CD4-positive, CD25-positive, alpha-beta regulatory T cell (primary cell): ENCODE measurements around the gene TAF7L. TPM values are rescaled to one million over a fixed set of nuclear protein-coding genes. Genes with fewer than 3 reads are reported as not detected.

ENCODE experiments used
- ATAC-seq, 2 donors: fragments of 150-1000 bp; cut with Tn5 transposase; one replicate each; pipeline ENCODE4 v1.10.0; 2021; ENCODE audit warnings: low read depth in 2 of 2, moderate number of reproducible peaks in 2 of 2, moderate library complexity in 1 of 2
- DNase-seq, 3 donors: peaks; one replicate each; pipeline versions ENCODE4 v3.0.0 to v3.0.0-alpha.2; 2012 to 2022; ENCODE audit warnings: mixed read lengths in 1 of 3
- H3K27ac ChIP-seq: one replicate; pipeline ENCODE4 v1.7.0; 2013; ENCODE audit warnings: mild to moderate bottlenecking, low read length; ENCODE audit not compliant: insufficient read depth, poor library complexity, severe bottlenecking
- H3K27me3 ChIP-seq: one replicate; pipeline ENCODE4 v1.7.0; 2013; ENCODE audit warnings: low read length; ENCODE audit not compliant: control insufficient read depth, insufficient read depth
- H3K36me3 ChIP-seq: one replicate; pipeline ENCODE4 v1.7.0; 2013; ENCODE audit warnings: mild to moderate bottlenecking, low read length, moderate library complexity; ENCODE audit not compliant: control insufficient read depth, insufficient read depth
- H3K4me1 ChIP-seq: 2 replicates; pipeline ENCODE4 v1.7.0; 2013; ENCODE audit warnings: mild to moderate bottlenecking, low read length; ENCODE audit not compliant: insufficient read depth, control insufficient read depth, poor library complexity, severe bottlenecking
- H3K4me3 ChIP-seq: one replicate; pipeline ENCODE4 v1.7.0; 2013; ENCODE audit warnings: low read depth, mild to moderate bottlenecking, low read length, moderate library complexity
- H3K9me3 ChIP-seq, 2 experiments: 1 replicate in 1 of 2; 2 replicates in 1 of 2; pipeline ENCODE4 v1.7.0; 2013; ENCODE audit warnings: low read length in 2 of 2, mild to moderate bottlenecking in 1 of 2, moderate library complexity in 1 of 2; ENCODE audit not compliant: control insufficient read depth in 2 of 2
- H3K27ac Mint-ChIP-seq, 3 donors: one replicate each; pipeline ENCODE4 v1.8.0; 2020 to 2022; ENCODE audit warnings: mild to moderate bottlenecking in 3 of 3, mixed read lengths in 3 of 3, moderate library complexity in 2 of 3
- H3K27me3 Mint-ChIP-seq: one replicate; pipeline ENCODE4 v1.8.0; 2022; ENCODE audit warnings: mild to moderate bottlenecking, mixed read lengths
- H3K36me3 Mint-ChIP-seq: one replicate; pipeline ENCODE4 v1.8.0; 2020; ENCODE audit warnings: mixed read lengths
- H3K4me1 Mint-ChIP-seq, 4 donors: one replicate each; pipeline ENCODE4 v1.8.0; 2020 to 2022; ENCODE audit warnings: mixed read lengths in 4 of 4, mild to moderate bottlenecking in 1 of 4
- H3K4me3 Mint-ChIP-seq, 4 donors: one replicate each; pipeline ENCODE4 v1.8.0; 2020 to 2022; ENCODE audit warnings: mild to moderate bottlenecking in 4 of 4, mixed read lengths in 4 of 4, moderate library complexity in 3 of 4
- H3K9me3 Mint-ChIP-seq, 7 donors: one replicate each; pipeline ENCODE4 v1.8.0; 2020 to 2022; ENCODE audit warnings: mixed read lengths in 7 of 7, mild to moderate bottlenecking in 3 of 7, moderate library complexity in 2 of 7
- polyA plus RNA-seq, 4 donors: library from polyadenylated mRNA; unstranded; fragments of 300-500 nt; fragmentation: Illumina TruSeq; gene quantifications; one replicate each; pipeline ENCODE4 v1.2.3, GENCODE V29; 2021
- total RNA-seq: library from RNA; stranded (reverse); gene quantifications from one replicate; pipeline ENCODE4 v1.2.3, GENCODE V29; 2022

Gene TAF7L
- total and polyA plus RNA-seq, 5 donors from 2014 or later = not detected

- H3K4me1 ChIP-seq = no peaks in the 10 kb centered on the region
Measured at GRCh38 chrX:101220662-101221260, 70.4 kb downstream of the TAF7L start.

GRCh38 chrX:101219864-101220346, 71.2 kb downstream of the TAF7L start:
- H3K4me3 ChIP-seq = no peak overlapping the region
- Mint-ChIP-seq H3K36me3 (no peaks in the 10 kb centered on the region), H3K27me3 (no peaks in the 10 kb centered on the region), H3K4me3 (peak overlapping the region in 3 of 4 donors; percentile 11 to 93 (median 69)), H3K27ac (peak overlapping the region in 2 of 3 donors; percentile 83 to 88), H3K4me1 (peaks cover 0 to 24% (median 11%) of the 10 kb centered on the region in 4 donors), H3K9me3 (no peaks in the 10 kb centered on the region)
- DNase-seq (no peak), ATAC-seq (peak in 1 of 2 donors; percentile 20)
- H3K27me3 ChIP-seq = no peaks in the 10 kb centered on the region
- no peaks in the 10 kb centered on the region for H3K4me1 ChIP-seq
- H3K27ac ChIP-seq = no peak overlapping the region
- H3K36me3 ChIP-seq = no peaks in the 10 kb centered on the region
- no peaks in the 10 kb centered on the region for H3K9me3 ChIP-seq

More at GRCh38 chrX:101220662-101221260, 70.4 kb downstream of the TAF7L start:
- no peak overlapping the region for H3K4me3 ChIP-seq
- no peaks in the 10 kb centered on the region for H3K27me3 ChIP-seq
- Mint-ChIP-seq H3K27me3 (no peaks in the 10 kb centered on the region), H3K4me3 (peak overlapping the region in 2 of 4 donors; percentile 59 to 87), H3K4me1 (peaks cover 0 to 24% (median 11%) of the 10 kb centered on the region in 4 donors), H3K36me3 (no peaks in the 10 kb centered on the region), H3K9me3 (no peaks in the 10 kb centered on the region), H3K27ac (peak overlapping the region in 2 of 3 donors; percentile 37 to 88)
- ATAC-seq = no peak
- no peaks in the 10 kb centered on the region for H3K9me3 ChIP-seq
- H3K36me3 ChIP-seq = no peaks in the 10 kb centered on the region
- H3K27ac ChIP-seq = no peak overlapping the region
- DNase-seq = peak in 1 of 3 donors; percentile 16

DNA sequence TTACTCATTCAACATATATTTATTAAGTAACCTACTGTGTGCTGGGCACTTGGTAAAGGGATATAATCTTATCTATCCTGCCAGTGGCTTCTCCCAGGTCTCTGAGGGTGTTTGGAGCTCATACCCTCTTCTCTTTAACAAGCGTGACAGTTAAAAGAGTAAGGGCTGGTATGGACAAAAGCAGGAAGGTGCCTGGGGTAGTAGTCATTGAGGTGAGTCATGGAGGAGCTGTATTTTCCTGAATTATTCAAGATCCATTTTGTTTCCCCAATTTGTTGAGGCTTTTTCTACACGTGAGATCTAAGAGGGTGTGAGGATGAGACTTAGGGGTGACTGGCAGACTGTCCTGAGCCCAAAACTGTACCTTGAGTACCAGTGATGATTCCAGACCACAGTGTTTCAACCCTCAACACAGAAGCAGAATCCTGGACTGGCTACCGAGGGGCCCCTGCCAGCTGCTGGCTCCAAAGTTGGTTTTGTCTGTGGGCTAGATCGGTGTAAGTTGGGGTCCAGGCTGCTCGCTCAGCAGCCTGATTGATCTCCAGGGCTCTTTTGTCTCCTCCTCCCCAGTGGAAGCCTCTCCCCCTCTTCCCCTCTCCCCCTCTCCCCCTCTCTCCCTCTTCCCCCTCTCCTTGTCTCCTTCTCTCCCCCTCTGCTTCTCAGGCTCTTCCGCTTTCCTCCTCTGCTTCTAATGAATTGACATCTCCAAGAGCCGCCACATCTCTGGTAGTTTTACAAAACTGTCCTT, 71.8 kb downstream of the TAF7L start, which contains the start of gene DRP2:
Gene DRP2, plus strand, starts transcription at position 671 of the 748 bp plus-strand sequence. CDS start 11,862 bp downstream, outside the sequence.
- Mint-ChIP-seq H3K27ac (peak within 1 kb of the TSS in 2 of 3 donors; percentile 83 to 88), H3K27me3 (no peaks in the 10 kb centered on the region), H3K4me1 (peaks cover 0 to 24% (median 11%) of the 10 kb centered on the region in 4 donors), H3K36me3 (no peaks in the 10 kb centered on the region), H3K4me3 (peak within 1 kb of the TSS in 3 of 4 donors; percentile 11 to 93 (median 69)), H3K9me3 (no peaks in the 10 kb centered on the region)
- H3K27ac ChIP-seq = no peak within 1 kb of the TSS
- H3K4me1 ChIP-seq = no peaks in the 10 kb centered on the region
- ATAC-seq = no peak
- DNase-seq = no peak
- no peaks in the 10 kb centered on the region for H3K9me3 ChIP-seq
- H3K4me3 ChIP-seq = no peak within 1 kb of the TSS
- no peaks in the 10 kb centered on the region for H3K36me3 ChIP-seq
- no peaks in the 10 kb centered on the region for H3K27me3 ChIP-seq

Other genes starting within 250 kb of the TAF7L start
- gene TRMT2B, start 239.2 kb downstream of the TAF7L start, total RNA-seq = 41.3 TPM
- 10 to 100 TPM; 37.2 to 52.3 (median 37.4) TPM for gene TRMT2B, start 239.2 kb downstream of the TAF7L start, polyA plus RNA-seq
- gene TMEM35A, start 212.5 kb downstream of the TAF7L start, total RNA-seq = not detected
- gene TMEM35A, start 212.5 kb downstream of the TAF7L start, polyA plus RNA-seq = not detected
- gene CENPI, start 193.1 kb downstream of the TAF7L start, total RNA-seq = 1.1 TPM
- under 1 TPM in 3 of 4 donors, not detected in 1; 0.07 to 0.16 (median 0.07) TPM for gene CENPI, start 193.1 kb downstream of the TAF7L start, polyA plus RNA-seq
- gene DRP2, start 71.5 kb downstream of the TAF7L start, total RNA-seq = 0.47 TPM
- under 1 TPM in 3 of 4 donors, not detected in 1; 0.02 to 0.36 (median 0.10) TPM for gene DRP2, start 71.5 kb downstream of the TAF7L start, polyA plus RNA-seq
- gene TIMM8A, start 57.4 kb upstream of the TAF7L start, total RNA-seq = 5.8 TPM
- gene TIMM8A, start 57.4 kb upstream of the TAF7L start, polyA plus RNA-seq = 10 to 100 TPM in 1 of 4 donors, 1 to 10 TPM in 3; 5.9 to 11.3 (median 8.9) TPM
- 2.7 TPM for gene BTK, start 94.9 kb upstream of the TAF7L start, total RNA-seq
- gene BTK, start 94.9 kb upstream of the TAF7L start, polyA plus RNA-seq = under 1 TPM in 3 of 4 donors, not detected in 1; 0.10 to 0.24 (median 0.11) TPM
- 174 TPM for gene RPL36A, start 99.7 kb upstream of the TAF7L start, total RNA-seq
- 1,000 to 10,000 TPM; 1,463 to 2,189 (median 1,912) TPM for gene RPL36A, start 99.7 kb upstream of the TAF7L start, polyA plus RNA-seq
- 32.7 TPM for gene GLA, start 116.6 kb upstream of the TAF7L start, total RNA-seq
- gene GLA, start 116.6 kb upstream of the TAF7L start, polyA plus RNA-seq = 10 to 100 TPM; 10.7 to 15.6 (median 12.6) TPM
- 44.1 TPM for gene HNRNPH2, start 116.9 kb upstream of the TAF7L start, total RNA-seq
- gene HNRNPH2, start 116.9 kb upstream of the TAF7L start, polyA plus RNA-seq = 10 to 100 TPM; 86.4 to 98.6 (median 91.5) TPM
- gene ARMCX4, start 194.1 kb upstream of the TAF7L start, total RNA-seq = 8.6 TPM
- gene ARMCX4, start 194.1 kb upstream of the TAF7L start, polyA plus RNA-seq = 1 to 10 TPM in 1 of 4 donors, under 1 TPM in 1, not detected in 2; 0.20 to 1.7 TPM